Neural cell (in vitro differentiated cells): ENCODE results near the gene PROCA1. TPM values are rescaled to one million over a fixed set of nuclear protein-coding genes. Genes with fewer than 3 reads are reported as not detected.

Experiments used
- H2AFZ ChIP-seq: fragments of 200-600, 300-800 bp; sonication (generic), shearing (Covaris generic); 2 replicates; pipeline ENCODE4 v1.6.0; 2014; ENCODE audit warnings: low read depth, mild to moderate bottlenecking, antibody characterized with exemption, low read length, moderate library complexity
- H3F3A ChIP-seq: fragments of 200-600 bp; shearing (Covaris generic); 2 replicates; pipeline ENCODE4 v1.6.1; 2016; ENCODE audit warnings: mild to moderate bottlenecking, moderate library complexity, mixed read lengths, antibody characterized with exemption, low read length; ENCODE audit not compliant: insufficient read depth, poor library complexity, severe bottlenecking
- H3K27ac ChIP-seq: fragments of 200-600, 300-800 bp; sonication (generic), shearing (Covaris generic); 2 replicates; pipeline ENCODE4 v1.5.1; 2014; ENCODE audit warnings: mild to moderate bottlenecking, low read length, moderate library complexity
- H3K27me3 ChIP-seq: fragments of 300-800, 200-600 bp; sonication (generic), shearing (Covaris generic); 2 replicates; pipeline ENCODE4 v1.6.0; 2014; ENCODE audit warnings: mild to moderate bottlenecking, low read depth, low read length, moderate library complexity; ENCODE audit not compliant: insufficient read depth
- H3K36me3 ChIP-seq: fragments of 300-800, 200-600 bp; sonication (generic), shearing (Covaris generic); 2 replicates; pipeline ENCODE4 v1.5.1; 2014; ENCODE audit warnings: mild to moderate bottlenecking, antibody characterized with exemption, low read length, moderate library complexity; ENCODE audit not compliant: insufficient read depth
- H3K4me2 ChIP-seq: fragments of 300-800, 200-600 bp; sonication (generic), shearing (Covaris generic); 2 replicates; pipeline ENCODE4 v1.6.0; 2014; ENCODE audit warnings: mild to moderate bottlenecking, low read length
- H3K4me3 ChIP-seq: fragments of 300-800, 200-600 bp; sonication (generic), shearing (Covaris generic); 2 replicates; pipeline ENCODE4 v1.5.1; 2014; ENCODE audit warnings: mild to moderate bottlenecking, low read length, moderate library complexity
- H3K79me2 ChIP-seq: fragments of 200-600 bp; shearing (Covaris generic); replicated peaks from 2 replicates; pipeline ENCODE4 v1.6.0; 2014; ENCODE audit warnings: mild to moderate bottlenecking, low read length, moderate library complexity; ENCODE audit not compliant: insufficient read depth
- H3K9ac ChIP-seq: fragments of 300-800, 200-600 bp; sonication (generic), shearing (Covaris generic); 2 replicates; pipeline ENCODE4 v1.6.1; 2016; ENCODE audit warnings: mild to moderate bottlenecking, low read length, mixed read lengths
- H3K9me2 ChIP-seq: fragments of 200-600 bp; shearing (Covaris generic); 2 replicates; pipeline ENCODE4 v1.6.1; 2016; ENCODE audit warnings: mild to moderate bottlenecking, low read length, mixed read lengths; ENCODE audit not compliant: insufficient read depth
- H3K9me3 ChIP-seq: fragments of 200-600, 300-800 bp; sonication (generic), shearing (Covaris generic); 2 replicates; pipeline ENCODE4 v1.6.1; 2016; ENCODE audit warnings: mild to moderate bottlenecking, mixed run types, low read length, moderate library complexity, mixed read lengths
- H4K20me1 ChIP-seq: fragments of 200-600 bp; shearing (Covaris generic); 2 replicates; pipeline ENCODE4 v1.6.1; 2016; ENCODE audit warnings: mild to moderate bottlenecking, mixed run types; ENCODE audit not compliant: insufficient read depth
- CTCF ChIP-seq: fragments of 450-650 bp; IDR thresholded peaks from 2 replicates; pipeline ENCODE4 v1.5.1; 2014; ENCODE audit warnings: antibody characterized with exemption, mild to moderate bottlenecking, moderate library complexity; ENCODE audit not compliant: poor library complexity, severe bottlenecking
- EP300 ChIP-seq: fragments of 450-650 bp; conservative IDR thresholded peaks from 2 replicates; pipeline ENCODE4 v1.6.1; 2014; ENCODE audit warnings: antibody characterized with exemption, mild to moderate bottlenecking, moderate library complexity; ENCODE audit not compliant: poor library complexity, severe bottlenecking
- EZH2 ChIP-seq: fragments of 200-600, 300-800 bp; shearing (Covaris generic), sonication (generic); IDR thresholded peaks from 2 replicates; pipeline ENCODE4 v1.6.1; 2014; ENCODE audit warnings: antibody characterized with exemption, low read length, borderline replicate concordance, mild to moderate bottlenecking; ENCODE audit not compliant: insufficient read depth, poor library complexity, severe bottlenecking
- MXI1 ChIP-seq: fragments of 450-650 bp; conservative IDR thresholded peaks from 2 replicates; pipeline ENCODE4 v1.6.1; 2014; ENCODE audit warnings: antibody characterized with exemption, mild to moderate bottlenecking; ENCODE audit not compliant: poor library complexity, severe bottlenecking
- POLR2AphosphoS5 ChIP-seq: IDR thresholded peaks from 2 replicates; pipeline ENCODE4 v1.6.1; 2012
- RAD21 ChIP-seq: fragments of 450-650 bp; conservative IDR thresholded peaks from 2 replicates; pipeline ENCODE4 v1.6.1; 2014; ENCODE audit warnings: antibody characterized with exemption, mild to moderate bottlenecking, moderate library complexity
- REST ChIP-seq: IDR thresholded peaks from 2 replicates; pipeline ENCODE4 v1.6.1; 2012; ENCODE audit warnings: borderline replicate concordance
- SMC3 ChIP-seq: fragments of 450-650 bp; conservative IDR thresholded peaks from 2 replicates; pipeline ENCODE4 v1.6.1; 2014; ENCODE audit warnings: antibody characterized with exemption, mild to moderate bottlenecking, moderate library complexity; ENCODE audit not compliant: poor library complexity
- TAF1 ChIP-seq: IDR thresholded peaks from 2 replicates; pipeline ENCODE4 v1.6.1; 2012; ENCODE audit warnings: low read depth
- polyA plus RNA-seq: library from polyadenylated mRNA; depleted of rRNA; stranded (reverse); fragments of >200 nt; gene quantifications from 2 replicates; pipeline ENCODE4 v1.2.3, GENCODE V29; 2014

The PROCA1 gene
- polyA plus RNA-seq, 1 donor from 2014 or later, result 20.7 TPM

- H3K27ac ChIP-seq, result no peak overlapping the region
- no peaks in the 10 kb centered on the region for H3K9me2 ChIP-seq
- H3K27me3 ChIP-seq, result no peaks in the 10 kb centered on the region
- H3K4me2 ChIP-seq, result no peak overlapping the region
- H2AFZ ChIP-seq, result no peak overlapping the region
- H3K36me3 ChIP-seq, result peaks cover 23% of the 10 kb centered on the region
- H3K9ac ChIP-seq, result no peak overlapping the region
- no peak for TF ChIP-seq EZH2
- no peak for TF ChIP-seq EP300
- TF ChIP-seq POLR2AphosphoS5, result no peak
- TF ChIP-seq CTCF, result no peak
- no peak for TF ChIP-seq RAD21
- TF ChIP-seq MXI1, result no peak
- TF ChIP-seq TAF1, result no peak
- no peak for TF ChIP-seq REST
- TF ChIP-seq SMC3, result no peak
- no peaks in the 10 kb centered on the region for H3K9me3 ChIP-seq
- no peaks in the 10 kb centered on the region for H4K20me1 ChIP-seq
- no peak overlapping the region for H3K4me3 ChIP-seq
- H3F3A ChIP-seq, result no peaks in the 10 kb centered on the region
- H3K79me2 ChIP-seq, result no peaks in the 10 kb centered on the region
These were observed 29.0 kb downstream of the PROCA1 start for GRCh38 chr17:28682655-28683054.

GRCh38 chr17:28675980-28676379 lies 35.7 kb downstream of the PROCA1 start:
- Histone ChIP-seq H3K4me3 (no peak overlapping the region), H3K9ac (no peak overlapping the region), H4K20me1 (no peaks in the 10 kb centered on the region), H3K27me3 (no peaks in the 10 kb centered on the region), H3K9me3 (no peaks in the 10 kb centered on the region), H3K9me2 (no peaks in the 10 kb centered on the region), H3F3A (no peaks in the 10 kb centered on the region), H2AFZ (no peak overlapping the region), H3K27ac (no peak overlapping the region), H3K79me2 (no peaks in the 10 kb centered on the region), H3K4me2 (no peak overlapping the region), H3K36me3 (peaks cover 11% of the 10 kb centered on the region)
- TF ChIP-seq CTCF, result peak; percentile 39
- no peak for TF ChIP-seq TAF1
- TF ChIP-seq RAD21, result no peak
- TF ChIP-seq EZH2, result no peak
